Measurements from ENCODE around the gene ZNF146.
"Not testable (repeated sequence)": the region's sequence is repeated elsewhere in the genome, so short reads cannot be mapped to it uniquely, and the experiment has no call there.

The ZNF146 gene

DNA sequence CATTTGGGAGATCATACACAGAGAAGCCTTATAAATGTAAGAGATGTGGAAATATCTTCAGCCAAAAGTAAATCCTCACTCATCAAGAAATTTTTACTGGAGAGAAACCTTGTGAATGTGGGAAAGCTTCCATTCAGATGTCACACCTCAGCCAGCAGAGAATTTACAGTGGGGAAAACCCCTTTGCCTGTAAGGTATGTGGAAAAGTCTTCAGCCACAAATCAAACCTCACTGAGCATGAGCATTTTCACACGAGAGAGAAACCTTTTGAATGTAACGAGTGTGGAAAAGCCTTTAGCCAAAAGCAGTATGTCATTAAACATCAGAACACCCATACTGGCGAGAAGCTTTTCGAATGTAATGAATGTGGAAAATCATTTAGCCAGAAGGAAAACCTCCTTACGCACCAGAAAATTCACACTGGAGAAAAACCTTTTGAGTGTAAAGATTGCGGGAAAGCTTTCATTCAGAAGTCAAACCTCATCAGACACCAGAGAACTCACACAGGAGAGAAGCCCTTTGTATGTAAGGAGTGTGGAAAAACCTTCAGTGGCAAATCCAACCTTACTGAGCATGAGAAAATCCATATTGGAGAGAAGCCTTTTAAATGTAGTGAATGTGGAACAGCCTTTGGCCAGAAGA is 21.5 kb downstream of the ZNF146 start:
- no peak for DNase-seq

DNA sequence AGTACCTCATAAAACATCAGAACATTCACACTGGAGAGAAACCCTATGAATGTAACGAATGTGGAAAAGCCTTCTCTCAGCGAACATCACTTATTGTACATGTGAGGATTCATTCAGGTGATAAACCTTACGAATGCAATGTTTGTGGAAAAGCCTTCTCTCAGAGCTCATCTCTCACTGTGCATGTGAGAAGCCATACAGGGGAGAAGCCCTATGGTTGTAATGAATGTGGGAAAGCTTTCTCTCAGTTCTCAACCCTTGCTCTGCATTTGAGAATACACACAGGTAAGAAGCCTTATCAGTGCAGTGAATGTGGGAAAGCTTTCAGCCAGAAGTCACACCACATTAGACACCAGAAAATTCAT is 22.0 kb downstream of the ZNF146 start:
- DNase-seq, result no peak

DNA sequence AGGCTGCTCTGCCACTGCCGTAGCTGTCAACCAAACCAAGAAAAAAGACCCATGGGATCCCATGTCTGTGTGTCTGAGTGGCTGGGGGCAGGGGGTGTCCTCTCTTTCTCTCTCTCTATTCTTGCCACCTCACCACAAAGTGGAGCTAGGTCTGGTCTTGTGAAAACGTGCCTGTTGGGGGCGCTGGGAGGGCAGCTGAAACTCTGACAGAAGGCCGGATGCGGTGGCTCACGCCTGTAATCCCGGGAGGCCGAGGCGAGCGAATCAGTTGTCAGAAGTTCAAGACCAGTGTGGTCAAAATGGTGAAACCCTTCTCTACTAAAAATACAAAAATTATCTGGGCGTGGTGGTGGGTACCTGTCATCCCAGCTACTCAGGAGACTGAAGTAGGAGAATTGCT is 29.2 kb downstream of the ZNF146 start:
- no peak for DNase-seq

DNA sequence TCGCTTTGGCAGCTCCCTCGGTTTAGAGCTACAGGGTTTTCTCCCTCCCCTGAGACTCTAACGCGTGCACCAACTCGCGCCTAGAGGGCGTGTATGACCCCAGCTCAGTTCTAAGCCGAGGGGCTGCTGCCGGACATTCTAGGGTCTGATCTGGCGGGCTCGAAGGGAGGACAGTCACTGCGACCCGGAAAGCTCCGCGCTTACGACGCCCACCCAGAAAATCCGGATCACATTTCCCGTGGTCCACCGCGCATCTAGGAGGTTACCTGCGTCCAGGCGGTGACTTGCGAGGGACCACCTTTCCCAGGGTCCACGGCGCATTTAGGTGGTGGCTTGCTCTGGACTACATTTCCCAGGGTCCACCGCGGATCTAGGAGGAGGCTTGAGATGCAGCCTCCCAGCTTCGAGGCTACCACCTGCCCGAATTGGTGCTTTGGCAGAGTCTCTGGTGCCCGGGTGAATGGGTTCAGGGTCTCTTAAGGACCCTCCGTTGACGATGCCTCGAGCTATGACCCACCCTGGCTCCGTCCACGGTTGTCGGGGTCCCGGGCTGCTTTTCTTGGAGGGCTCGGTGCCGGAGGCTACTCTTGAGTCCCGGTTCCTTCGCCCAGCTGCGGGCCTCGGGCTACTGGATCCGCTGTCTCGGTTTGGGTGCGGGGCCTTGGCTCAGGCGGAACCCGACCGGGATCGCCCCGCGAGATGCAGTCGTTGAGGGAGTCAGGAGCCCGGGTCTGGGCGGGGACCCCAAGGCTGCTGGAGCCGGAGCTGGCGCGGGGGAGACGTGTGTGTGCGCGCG is 30.5 kb downstream of the ZNF146 start:
- DNase-seq, result no peak

DNA sequence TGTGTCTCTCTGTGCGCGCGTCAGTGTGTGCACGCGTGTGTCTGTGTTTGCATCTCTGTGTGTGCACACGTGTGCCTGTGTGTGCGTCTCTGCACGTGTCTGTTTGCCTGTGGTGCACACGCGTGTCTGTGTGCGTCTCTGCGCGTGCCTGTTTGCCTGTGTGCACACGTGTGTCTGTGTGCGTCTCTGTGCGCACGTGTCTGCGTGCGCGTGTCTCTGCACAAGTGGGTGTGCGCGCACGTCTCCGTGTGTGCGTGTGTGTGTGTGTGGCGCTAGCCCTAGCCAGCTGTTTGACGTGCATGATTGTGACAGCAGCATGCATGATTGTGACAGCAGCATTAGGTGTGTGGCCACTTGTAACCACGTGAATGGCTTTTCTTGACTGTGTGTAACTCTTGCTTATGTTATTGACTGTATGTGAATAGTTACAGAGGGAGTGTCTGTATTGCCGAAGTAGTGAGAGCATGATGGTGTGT is 31.1 kb downstream of the ZNF146 start:
- DNase-seq, result no peak

DNA sequence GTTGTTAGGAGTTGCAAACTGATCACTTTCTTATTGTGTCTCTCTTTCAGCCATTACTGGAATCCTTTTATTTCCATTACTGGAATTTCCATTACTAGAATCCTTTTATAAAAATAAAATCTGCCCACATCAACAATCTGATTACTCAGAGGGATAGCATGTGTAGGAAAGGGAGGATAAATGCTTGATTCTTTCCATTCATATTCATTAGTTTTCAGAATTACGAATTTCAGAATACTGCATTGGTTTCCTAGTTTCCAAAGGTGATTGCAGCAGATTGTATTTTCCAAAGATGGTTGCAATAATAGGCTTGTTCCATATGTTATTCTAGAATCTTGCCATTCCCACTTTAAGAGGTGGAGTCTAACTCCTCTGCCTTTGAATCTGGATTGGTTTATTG is 37.1 kb downstream of the ZNF146 start:
- no peak for DNase-seq

DNA sequence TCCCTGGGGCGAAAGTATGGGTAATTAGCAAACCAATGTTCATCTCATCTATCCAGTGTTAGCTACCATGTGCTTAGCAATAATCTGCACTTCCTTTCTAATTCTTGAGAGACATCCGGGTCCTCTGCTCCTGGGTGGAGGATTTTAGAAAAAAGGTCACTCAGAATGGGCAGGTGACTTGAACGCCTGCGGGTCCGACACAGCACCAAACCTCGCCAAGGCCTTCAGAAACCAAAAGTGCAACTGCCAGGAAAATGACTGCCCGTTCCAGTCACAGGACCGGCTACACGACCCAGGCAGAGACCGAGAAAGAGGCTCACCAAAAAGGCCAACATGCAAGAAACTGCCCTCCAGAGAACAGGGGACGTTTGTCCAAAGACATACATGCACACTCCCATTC is 39.9 kb downstream of the ZNF146 start:
- no peak for DNase-seq

DNA sequence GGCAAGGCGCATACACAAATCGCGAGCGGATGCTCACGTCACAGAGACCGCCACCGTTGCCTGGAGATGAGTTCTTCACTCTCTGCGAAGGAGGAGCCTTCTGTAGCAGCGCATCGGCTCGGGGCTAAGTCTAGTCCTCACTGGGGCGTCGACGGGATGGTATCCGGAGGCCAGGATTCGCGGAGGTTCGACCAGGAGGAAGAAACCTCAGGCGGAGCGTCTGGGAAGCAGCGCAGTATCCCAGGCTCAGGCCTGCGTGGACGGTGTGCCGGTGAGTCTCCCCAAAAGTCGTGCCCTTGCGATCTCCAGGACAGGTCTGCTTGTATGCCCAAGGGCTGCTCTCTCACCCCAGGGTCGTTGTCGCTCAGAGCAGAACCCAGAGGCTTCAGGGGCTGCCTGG is 40.4 kb downstream of the ZNF146 start:
- no peak for DNase-seq

DNA sequence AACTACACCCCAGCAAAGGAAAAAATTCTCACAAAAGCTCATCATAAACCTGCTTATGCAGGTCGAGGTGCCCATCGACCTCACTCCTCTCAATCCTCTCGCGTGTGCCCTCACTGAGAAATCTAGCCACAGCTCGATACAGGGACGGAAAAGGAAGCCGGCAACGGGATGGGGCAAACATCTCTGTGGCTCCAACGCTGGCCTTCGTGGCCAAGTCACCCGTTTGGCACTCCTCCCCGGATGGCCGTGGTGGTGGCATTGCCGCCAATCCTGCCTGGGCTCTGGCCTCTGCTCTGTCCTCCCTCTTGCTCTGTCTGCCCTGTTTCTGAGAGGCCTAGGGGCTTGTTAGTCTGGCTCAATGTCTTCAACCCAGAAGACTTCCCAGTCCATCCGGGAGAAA is 41.2 kb downstream of the ZNF146 start:
- DNase-seq, result no peak

DNA sequence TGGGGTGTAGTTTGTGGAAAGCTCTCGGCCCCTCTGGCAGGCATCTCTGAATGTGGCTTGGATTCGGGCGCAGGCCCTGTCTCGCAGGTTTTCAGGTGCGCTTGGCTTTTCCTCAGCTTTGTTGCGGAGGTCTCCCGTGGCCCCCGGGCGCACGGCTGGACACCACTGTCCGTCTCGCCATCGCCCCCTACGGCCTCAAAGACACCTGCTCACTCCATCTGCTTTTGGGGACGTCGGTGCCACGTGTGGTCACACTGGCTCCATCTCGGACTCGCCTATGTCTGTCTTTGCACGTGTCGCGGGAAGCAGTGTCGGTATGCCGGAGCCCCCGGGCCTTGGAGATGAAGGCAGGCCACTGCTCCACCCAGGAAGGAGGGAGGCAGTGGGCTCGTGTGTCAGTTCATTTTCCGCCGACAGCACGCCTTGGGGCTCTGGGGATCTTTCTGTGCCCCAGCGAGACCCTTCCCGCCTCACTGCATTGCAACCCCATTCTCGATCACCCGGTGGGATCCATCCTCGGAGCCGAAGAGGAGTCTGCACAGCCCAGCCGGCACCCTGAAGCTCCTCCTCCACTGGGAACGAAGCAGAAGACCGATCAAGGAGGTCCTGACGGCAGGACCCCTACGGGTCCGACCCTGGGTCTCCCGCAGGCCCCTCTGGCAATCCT is 42.1 kb downstream of the ZNF146 start:
- no peak for DNase-seq

DNA sequence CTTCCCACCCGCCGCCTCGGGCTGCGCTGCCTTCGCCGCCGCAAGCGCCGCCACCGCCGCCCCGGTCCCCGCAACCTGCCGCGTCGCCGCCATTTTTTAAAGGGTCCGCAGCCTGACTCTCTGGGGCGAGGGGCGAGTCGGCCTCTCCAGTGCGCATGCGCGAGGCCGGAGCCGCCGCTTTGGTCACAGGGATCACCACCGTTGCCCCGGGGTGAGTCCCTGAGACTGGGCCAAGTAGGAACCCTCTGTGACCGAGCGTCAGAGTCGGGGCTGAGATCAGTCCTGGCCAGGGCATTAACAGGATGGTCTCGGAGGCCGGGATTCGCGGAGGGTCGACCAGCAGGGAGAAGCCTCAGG is 42.6 kb downstream of the ZNF146 start:
- no peak for DNase-seq

DNA sequence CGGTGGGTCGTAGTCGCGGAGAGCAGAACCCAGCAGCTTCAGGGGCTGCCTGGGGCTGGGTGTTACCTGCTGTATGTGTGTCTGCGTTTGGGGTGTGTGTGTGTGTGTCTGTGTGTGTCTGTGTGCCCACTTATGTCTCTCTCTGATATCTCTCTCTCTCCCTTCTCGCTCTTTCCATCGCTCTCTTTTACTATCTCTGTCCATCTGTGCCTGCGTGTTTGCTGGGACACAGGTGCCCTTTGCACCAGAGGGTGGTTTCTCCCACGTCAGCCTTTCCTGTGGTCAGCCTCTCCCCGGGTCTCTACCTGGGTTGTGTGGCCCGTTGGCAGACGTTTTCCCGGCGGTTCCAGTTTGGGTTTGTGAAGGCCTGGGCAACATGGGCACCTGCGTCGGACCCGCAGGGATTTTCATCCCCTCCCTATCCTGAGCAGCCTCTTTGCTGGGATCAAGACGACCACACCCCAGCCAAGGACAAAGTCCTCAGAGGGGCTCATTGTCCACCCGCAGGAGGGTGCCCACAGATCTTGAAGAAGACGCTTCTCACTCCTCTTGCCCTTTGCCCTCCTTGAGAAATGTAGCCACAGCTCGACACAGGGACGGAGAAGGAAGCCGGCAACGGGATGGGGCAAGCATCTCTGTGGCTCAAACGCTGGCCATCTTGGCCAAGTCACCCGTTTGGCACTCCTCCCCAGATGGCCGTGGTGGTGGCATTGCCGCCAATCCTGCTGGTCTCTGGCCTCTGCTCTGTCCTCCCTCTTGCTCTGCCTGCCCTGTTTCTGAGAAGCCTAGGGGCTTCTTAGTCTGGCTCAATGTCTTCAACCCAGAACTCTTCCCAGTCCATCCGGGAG is 43.3 kb downstream of the ZNF146 start:
- no peak for DNase-seq

DNA sequence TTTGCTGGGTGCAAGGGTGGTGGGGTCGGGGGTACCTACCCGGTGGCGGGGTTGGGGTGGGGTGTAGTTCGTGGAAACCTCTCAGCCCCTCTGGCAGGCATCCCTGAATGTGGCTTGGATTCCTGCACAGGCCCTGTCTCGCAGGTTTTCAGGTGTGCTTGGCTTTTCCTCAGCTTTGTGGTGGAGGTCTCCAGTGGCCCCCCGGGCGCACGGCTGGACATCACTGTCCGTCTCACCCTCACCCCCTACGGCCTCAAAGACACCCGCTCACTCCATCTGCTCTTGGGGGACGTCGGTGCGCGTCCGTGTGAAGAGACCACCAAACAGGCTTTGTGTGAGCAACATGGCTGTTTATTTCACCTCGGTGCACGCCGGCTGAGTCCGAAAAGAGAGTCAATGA is 44.3 kb downstream of the ZNF146 start:
- no peak for DNase-seq

DNA sequence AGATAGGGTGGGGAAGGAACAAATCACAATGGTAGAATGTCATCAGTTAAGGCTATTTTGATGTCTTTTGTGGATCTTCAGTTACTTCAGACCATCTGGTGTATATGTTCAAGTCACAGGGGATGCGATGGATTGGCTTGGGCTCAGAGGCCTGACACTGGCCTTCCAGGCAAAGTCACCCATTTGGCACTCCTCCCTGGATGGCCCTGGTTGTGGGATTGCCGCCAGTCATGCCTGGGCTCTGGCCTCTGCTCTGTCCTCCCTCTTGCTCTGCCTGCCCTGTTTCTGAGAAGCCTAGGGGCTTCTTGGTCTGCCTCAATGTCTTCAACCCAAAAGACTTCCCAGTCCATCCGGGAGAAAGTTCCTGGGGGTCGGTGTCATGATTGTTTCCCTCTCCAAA is 50.2 kb downstream of the ZNF146 start:
- DNase-seq, result no peak

DNA sequence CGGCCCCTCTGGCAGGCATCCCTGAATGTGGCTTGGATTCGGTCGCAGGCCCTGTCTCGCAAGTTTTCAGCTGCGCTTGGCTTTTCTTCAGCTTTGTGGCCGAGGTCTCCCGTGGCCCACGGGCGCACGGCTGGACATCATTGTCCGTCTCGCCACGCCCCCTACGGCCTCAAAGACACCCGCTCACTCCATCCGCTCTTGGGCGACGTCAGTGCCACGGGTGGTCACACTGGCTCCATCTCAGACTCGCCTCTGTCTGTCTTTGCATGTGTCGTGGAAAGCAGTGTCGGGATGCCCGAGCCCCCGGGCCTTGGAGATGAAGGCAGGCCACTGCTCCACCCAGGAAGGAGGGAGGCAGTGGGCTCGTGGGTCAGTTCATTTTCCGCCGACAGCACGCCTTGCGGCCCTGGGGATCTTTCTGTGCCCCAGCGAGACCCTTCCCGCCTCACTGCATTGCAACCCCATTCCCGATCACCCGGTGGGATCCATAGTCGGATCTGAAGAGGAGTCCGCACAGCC is 51.0 kb downstream of the ZNF146 start:
- no peak for DNase-seq

DNA sequence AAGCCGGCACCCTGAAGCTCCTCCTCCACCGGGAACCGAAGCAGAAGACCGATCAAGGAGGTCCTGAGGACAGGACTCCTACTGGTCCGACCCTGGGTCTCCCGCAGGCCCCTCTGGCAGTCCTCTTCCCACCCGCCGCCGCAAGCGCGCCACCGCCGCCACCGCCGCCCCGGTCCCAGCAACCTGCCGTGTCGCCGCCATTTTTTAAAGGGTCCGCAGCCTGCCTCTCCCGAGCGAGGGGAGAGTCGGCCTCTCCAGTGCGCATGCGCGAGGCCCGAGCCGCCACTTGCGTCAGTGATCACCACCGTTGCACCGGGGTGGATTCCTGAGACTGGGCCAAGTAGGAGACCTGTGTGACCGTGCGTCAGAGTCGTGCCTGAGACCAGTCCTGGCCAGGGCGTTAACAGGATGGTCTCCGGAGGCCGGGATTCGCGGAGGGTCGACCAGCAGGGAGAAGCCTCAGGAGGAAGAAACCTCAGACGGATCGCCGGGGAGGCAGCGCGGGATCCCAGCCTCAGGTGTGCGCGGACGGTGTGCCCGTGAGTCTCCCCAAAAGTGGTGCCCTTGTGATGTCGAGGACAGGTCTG is 51.6 kb downstream of the ZNF146 start:
- DNase-seq, result no peak

DNA sequence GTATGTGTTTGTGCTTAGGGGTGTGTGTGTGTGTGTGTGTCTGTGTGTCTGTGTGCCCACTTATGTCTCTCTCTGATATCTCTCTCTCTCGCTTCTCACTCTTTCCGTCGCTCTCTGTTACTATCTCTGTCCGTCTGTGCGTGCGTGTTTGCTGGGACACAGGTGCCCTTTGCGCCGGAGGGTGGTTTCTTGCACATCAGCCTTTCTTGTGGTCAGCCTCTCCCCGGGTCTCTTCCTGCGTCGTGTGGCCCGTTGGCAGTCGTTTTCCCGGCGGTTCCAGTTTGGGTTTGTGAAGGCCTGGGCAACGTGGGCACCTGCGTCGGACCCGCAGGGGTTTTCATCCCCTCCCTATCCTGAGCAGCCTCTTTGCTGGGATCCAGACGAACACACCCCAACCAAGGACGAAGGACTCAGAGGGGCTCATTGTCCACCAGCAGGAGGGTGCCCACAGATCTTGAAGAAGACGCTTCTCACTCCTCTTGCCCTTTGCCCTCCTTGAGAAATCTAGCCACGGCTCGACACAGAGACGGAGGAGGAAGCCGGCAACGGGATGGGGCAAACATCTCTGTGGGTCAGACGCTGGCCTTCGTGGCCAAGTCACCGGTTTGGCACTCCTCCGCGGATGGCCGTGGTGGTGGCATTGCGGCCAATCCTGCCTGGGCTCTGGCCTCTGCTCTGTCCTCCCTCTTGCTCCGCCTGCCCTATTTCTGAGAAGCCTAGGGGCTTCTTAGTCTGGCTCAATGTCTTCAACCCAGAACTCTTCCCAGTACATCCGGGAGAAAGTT is 52.3 kb downstream of the ZNF146 start:
- no peak for DNase-seq

DNA sequence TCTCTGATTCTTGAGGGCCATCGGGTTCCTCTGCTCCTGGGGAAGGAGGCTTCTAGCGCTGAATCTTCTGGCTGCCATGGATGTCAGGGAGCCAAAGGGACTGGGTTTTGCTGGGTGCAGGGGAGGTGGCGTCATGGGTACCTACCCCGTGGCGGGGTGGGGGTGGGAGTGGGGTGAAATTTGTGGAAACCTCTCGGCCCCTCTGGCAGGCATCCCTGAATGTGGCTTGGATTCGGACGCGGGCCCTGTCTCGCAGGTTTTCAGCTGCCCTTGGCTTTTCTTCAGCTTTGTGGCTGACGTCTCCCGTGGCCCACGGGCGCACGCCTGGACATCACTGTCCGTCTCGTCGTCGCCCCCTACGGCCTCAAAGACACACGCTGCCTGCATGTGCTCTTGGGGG is 53.2 kb downstream of the ZNF146 start:
- not testable (repeated sequence) for DNase-seq

DNA sequence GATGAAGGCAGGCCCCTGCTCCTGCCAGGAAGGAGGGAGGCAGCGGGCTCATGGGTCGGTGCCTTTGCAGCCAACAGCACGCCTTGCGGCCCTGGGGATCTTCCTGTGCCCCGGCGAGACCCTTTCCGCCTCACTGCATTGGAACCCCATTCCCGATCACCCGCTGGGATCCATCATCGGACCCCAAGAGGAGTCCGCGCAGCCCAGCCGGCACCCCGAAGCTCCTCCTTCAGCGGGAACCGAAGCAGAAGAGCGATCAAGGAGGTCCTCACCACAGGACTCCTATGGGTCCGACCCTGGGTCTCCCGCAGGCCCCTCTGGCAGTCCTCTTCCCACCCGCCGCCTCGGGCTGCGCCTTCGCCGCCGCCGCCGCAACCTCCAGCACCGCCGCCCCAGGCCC is 53.7 kb downstream of the ZNF146 start:
- not testable (repeated sequence) for DNase-seq

DNA sequence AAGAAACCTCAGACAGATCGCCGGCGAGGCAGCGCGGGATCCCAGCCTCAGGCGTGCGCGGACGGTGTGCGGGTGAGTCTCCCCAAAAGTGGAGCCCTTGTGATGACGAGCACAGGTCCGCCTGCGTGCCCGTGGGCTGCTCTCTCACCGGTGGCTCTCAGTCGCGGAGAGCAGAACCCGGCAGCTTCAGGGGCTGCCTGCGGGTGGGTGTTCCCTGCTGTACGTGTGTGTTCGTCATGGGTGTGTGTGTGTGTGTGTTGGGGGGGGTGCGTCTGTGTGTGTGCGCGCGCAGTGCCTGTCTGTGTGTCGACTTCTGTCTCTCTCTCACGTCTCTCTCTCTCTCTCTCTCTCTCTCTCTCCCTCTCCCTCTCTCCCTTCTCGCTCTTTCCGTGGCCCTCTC is 54.4 kb downstream of the ZNF146 start:
- not testable (repeated sequence) for DNase-seq
